ENCODE data around the gene ABCA13. TPM values are rescaled to one million over a fixed set of nuclear protein-coding genes. Genes with fewer than 3 reads are reported as not detected.

The ABCA13 gene
- total and polyA plus RNA-seq, 2 donors (not counting 3 experiments of a cell fraction or from before 2014, with no cell fraction given) = 0.01 to 0.11 TPM

GRCh38 chr7:48312151-48312550, 140.9 kb downstream of the ABCA13 start:
- H2AFZ ChIP-seq (ENCODE audit: low read depth, low read length) = no peak overlapping the region

More at GRCh38 chr7:48312151-48312550, 140.9 kb downstream of the ABCA13 start:
- FAIRE-seq = no peak
- no peaks in the 10 kb centered on the region for H3K36me3 ChIP-seq (ENCODE audit: control insufficient read depth in 2 of 2, extremely low read depth in 1 of 2, insufficient read depth in 2 of 2, low read length in 2 of 2)
- H3K9me3 ChIP-seq (replicated peaks; ENCODE audit: control insufficient read depth, insufficient read depth, low read length) = no peaks in the 10 kb centered on the region
- no peaks in the 10 kb centered on the region for H3K79me2 ChIP-seq (ENCODE audit: control insufficient read depth, insufficient read depth, low read length)
- no TSS peak for BruUV-seq (replicated peaks)
- POLR2A ChIA-PET = no interaction called here
- dilution Hi-C loops (cut with MboI; ENCODE audit: extremely low pct_ligation_motif_present, low sequenced_read_pairs) (no loop called here), intact Hi-C loops (cut with micrococcal nuclease) (no loop called here)
- DNase-seq (ENCODE audit: low read depth, low spot score) = no peak
- no peak overlapping the region for H3K4me3 ChIP-seq (replicated peaks in 1 of 3; ENCODE audit: insufficient read depth in 1 of 3, low read depth in 1 of 3, low read length in 3 of 3)
- H3K4me2 ChIP-seq (ENCODE audit: insufficient read depth, low read length) = no peak overlapping the region
- no peak overlapping the region for H3K9ac ChIP-seq (replicated peaks; ENCODE audit: extremely low read depth, insufficient read depth, low read length)
- no peaks in the 10 kb centered on the region for H3K27me3 ChIP-seq (ENCODE audit: control insufficient read depth in 2 of 2, insufficient read depth in 2 of 2, low read length in 2 of 2)
- H3K27ac ChIP-seq (ENCODE audit: insufficient read depth, low read depth, low read length) = no peak overlapping the region
- TF ChIP-seq POLR2AphosphoS5 (IDR thresholded peaks at IDR 0.05; ENCODE audit: insufficient read depth, low read depth, low read length) (no peak), CTCF (IDR thresholded peaks at IDR 0.05; ENCODE audit: extremely low read depth in 1 of 2, insufficient read depth in 1 of 2, low read depth in 1 of 2, low read length in 2 of 2) (no peak), FOS (IDR thresholded peaks at IDR 0.05; ENCODE audit: borderline replicate concordance, insufficient read depth, low read length) (no peak), GATA2 (IDR thresholded peaks at IDR 0.05; ENCODE audit: insufficient read depth, insufficient read length, low read depth, low read length) (no peak), POLR2A (IDR thresholded peaks at IDR 0.05; ENCODE audit: low read depth, low read length) (no peak), JUN (IDR thresholded peaks at IDR 0.05; ENCODE audit: borderline replicate concordance, insufficient read depth, insufficient read length, low read depth) (no peak), MYC (IDR thresholded peaks at IDR 0.05; ENCODE audit: low read depth, low read length) (no peak)
- H4K20me1 ChIP-seq (replicated peaks; ENCODE audit: control insufficient read depth, extremely low read depth, insufficient read depth, low read length) = no peaks in the 10 kb centered on the region
- no peaks in the 10 kb centered on the region for H3K9me1 ChIP-seq (replicated peaks; ENCODE audit: control insufficient read depth, extremely low read depth, insufficient read depth, low read length)
- CTCF ChIA-PET = interaction anchor here (3.6 kb wide), 1 partner anchor 12 kb away, joined by 18 read pairs; no protein-coding TSS in a partner anchor
- no peaks in the 10 kb centered on the region for H3K4me1 ChIP-seq (ENCODE audit: control insufficient read depth, extremely low read depth, insufficient read depth, low read length)
